Embryonic facial prominence (tissue), 1 donor: ENCODE results near the gene POU6F2.
"Not testable (repeated sequence)": the region's sequence is repeated elsewhere in the genome, so short reads cannot be mapped to it uniquely, and the experiment has no call there.

Experiments
- DNase-seq: peaks from one replicate; pipeline ENCODE4 v3.0.0-alpha.2; 2016; ENCODE audit errors: extremely low spot score

Gene POU6F2

DNA sequence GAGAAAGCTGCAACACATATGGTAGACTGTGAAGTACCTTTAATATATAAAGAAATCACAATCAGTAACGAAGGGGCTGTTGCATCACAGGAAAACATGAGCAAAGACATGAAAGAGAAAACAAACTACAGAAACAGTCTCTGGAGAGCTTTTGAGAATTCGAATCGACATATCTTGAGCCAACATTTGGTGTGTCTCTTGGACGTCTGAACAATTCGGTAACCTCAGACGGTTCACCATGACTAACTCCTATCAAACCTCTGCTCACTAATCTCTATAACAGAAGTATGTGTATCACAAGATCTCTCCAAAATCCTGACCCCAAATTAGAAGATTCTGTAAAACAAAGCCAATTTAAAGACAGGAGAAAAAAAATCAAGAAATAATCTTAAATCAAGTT is 326.5 kb downstream of the POU6F2 start:
- no peak for DNase-seq

DNA sequence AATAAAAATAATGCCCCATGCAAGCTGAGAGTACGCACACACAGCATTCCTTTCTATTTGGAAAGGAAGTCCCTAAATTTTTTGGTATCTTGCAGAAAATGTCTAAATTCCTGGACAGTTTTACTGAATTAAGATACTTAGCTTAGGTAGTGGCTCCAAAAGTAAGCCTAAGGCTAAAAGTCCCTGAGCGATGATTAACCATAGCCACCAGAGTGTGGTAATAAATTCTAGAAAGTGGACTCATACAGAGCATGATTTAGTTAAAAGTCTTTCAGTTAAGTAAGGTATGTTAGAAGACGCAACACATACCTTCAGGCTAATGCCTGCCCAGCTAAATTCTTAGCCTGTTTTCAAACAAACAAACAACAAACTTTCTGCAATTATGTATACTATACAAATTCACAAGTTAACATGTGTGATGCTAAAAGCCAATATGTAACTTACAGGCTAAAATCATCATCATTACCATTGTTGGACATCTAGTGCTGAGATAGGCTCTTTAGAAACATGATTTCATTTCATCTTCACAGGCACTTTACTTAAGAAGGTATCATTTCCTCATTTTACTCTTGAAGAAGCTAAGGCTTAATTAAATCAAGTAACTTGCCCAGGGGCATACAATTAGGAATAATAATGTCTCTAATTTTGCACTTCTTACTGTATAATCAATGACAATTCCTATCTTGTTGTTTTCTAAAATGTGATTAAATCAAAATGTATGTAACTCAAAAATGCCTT is 327.1 kb downstream of the POU6F2 start:
- DNase-seq, result no peak

DNA sequence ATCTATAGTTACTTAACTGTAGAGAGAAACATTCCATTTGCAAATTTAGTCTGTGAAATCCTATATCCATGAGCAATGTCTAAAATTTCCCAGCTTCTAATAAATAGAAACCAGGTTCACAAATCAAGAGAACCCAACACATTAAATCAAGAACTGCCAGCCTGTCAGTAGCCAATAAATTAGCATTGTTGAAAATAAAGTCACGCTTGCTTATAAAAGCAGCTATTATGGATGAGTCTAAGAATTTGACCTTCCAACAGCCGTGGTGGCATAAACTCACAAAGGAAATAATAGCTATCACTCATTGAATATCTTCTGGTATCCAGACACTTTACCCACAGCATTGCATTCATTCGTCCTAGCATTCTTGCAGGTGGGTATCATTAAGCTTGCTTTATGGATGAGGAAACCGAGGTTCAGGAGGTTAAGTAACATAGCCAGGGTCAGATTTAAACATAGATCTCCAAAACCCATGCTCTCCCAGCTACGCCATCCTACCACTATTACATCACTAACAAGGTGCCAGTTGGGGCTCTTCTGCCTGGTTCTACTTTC is 328.4 kb downstream of the POU6F2 start:
- DNase-seq, result no peak

DNA sequence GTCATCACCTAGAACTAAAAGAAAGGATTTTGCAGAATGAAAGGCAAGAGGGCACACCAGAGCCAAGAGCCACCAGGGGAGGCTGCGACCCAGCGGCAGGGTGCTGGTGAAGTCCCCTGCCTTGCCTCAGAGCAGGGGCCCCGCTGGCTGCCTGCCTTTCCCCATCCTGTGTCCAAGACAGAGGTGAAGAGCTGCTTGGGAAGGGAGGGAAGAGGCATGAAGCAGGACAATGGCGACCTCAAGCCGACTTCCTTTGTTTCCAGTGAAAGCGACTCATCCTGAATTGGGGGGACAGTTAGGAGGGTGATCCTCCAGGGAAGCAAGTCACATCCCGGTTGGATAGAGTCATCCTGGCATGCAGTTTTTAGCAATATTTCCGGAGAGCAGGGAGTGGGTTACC is 333.0 kb downstream of the POU6F2 start:
- DNase-seq, result no peak

DNA sequence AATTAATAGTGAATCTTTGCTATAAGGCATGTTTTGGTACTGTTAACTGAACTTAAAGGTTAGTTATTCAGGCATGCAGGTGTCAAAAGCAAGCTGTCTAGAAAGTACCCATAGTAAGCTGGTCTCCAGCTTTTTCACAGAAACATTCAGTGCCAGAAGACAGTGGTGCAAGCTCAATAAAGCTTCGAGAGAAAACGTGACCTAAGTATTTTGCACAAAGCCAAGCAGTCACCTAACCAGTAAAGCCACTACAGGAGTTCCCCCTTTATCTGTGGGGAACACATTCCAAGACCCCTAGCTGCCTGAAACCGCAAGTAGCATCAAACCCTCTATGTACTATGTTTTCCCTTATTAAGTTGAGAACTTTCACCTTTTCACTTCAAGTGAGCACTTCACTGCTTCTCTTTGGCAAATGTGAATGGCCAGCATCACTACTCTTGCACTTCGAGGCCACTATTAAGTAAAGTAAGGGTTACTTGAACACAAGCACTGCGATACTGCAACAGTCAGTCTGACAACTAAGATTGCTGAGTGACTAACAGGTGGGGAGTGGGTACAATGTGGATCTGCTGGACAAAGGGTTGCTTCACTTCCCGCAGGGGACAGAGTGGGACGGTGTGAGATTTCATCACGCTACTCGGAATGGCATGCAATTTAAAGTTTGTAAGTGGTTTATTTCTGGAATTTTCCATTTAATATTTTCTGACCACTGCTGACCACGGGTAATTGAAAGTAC is 334.7 kb downstream of the POU6F2 start:
- DNase-seq, result no peak

DNA sequence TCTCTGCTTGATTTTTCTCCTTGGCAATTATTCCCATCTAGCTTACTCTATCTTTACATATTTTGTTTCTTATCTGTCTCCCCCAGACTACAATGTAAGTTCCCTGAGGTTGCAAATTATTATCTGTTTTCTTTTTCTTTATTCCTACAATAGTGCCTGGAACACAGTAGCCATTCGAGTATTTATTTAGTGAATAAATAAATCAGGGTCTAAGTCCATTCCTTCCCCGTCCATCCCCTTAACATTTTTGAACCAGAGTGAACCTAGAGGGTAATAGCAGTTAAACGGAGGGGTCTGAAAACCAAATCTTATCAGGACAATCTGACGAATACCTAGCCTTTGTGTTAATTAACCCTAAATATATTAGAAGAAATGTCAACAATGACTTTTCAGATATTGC is 335.7 kb downstream of the POU6F2 start:
- no peak for DNase-seq

DNA sequence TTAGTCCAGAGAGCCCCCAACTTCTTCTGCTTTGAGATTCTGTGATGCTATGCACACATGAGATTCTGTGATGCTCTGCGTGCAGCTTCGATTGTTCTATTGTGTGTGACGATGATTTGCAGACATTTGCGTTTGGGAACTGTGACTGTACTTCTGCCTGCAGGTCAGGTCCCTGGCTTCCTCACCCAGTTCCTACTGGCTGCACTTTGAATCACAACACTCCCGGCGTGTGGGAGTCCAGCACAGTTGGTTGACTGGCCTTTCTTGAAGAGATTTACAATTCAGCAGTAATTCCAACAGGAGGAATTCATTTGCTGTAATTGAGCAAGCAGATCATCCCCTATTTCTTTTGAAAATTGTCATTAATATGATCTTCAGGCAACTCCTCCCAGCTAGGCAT is 336.3 kb downstream of the POU6F2 start:
- no peak for DNase-seq

DNA sequence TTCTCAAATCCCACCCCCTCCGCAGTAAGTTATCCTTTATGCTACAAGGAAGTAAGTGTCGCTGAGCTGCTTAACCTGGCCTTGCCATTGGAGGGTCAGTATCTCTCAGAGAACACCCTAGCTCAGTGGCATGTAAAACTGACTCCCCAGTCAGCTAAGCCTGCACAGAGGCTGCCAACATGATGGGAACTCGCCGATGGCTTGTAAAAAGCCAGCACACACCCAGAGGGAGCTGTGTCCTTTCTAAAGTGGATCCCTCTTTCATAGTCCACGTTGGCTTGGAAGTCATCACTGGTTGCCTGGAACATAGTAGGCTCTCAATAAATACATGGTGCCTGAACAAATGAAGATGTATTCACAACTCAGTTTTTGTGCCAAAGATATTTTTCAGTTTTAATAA is 339.4 kb downstream of the POU6F2 start:
- DNase-seq, result no peak

DNA sequence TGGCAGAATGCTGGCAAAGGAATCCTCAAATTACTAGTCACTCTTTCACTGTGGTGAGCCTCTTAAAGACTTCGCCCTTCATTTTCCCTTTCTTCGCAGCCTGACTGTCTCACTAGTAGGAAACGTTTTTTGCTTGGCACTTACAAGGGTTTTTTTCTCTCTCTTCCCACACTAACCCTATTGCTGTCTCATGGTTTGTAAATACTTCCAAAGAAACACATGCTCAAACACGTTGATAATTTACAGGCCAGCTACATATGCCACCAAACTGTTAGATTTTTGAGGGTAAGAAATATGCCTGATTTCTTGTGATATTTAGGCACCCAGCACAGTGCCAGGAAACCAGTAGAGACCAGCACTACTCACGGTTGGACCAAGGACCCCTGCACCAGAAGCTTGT is 340.2 kb downstream of the POU6F2 start:
- no peak for DNase-seq

DNA sequence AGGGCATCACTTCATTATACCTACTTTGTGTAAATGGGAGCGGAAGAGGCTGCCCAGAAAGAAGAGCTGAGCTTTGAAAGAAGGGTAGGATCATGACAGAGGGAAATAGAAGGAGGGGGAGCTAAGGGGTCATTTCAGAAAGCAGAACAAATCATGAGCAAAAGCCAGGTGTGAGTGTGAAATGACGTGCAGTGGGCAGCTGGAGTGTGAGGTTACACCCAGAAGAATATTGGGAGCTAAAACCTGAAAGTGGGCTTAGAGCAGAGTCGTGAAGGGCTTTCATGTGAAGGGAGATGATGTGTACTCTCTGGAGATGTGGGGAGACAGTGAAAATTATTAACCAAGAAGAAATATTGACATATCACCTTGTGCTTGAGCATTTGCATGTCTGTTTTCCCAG is 343.5 kb downstream of the POU6F2 start:
- no peak for DNase-seq

DNA sequence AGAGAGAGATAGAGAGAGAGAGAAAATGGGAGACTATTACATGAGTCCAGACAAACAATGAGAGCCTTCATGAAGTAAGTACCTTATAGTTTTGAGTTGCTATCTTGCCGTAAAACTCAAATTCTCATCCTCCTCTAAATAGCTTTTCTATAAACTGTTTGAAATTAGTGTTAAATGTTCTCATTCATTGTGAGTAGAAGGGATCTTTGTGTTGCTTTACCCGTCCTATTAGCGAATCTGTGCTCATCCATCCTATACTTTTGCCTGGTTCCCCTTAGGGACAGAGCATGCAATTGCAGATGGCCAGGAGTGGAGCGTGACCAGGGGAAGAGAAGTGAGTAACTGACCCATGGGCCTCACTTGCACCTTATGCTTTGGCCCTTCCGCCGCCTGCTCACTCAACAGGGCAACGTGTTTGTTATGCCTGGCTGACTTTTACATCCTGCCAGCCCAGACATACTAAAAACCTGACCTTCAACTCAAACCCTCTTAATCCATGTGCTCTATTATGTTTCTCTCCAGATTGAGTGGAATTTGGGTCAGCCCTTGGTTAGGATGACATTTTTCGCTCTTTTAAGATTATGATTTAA is 344.3 kb downstream of the POU6F2 start:
- no peak for DNase-seq

DNA sequence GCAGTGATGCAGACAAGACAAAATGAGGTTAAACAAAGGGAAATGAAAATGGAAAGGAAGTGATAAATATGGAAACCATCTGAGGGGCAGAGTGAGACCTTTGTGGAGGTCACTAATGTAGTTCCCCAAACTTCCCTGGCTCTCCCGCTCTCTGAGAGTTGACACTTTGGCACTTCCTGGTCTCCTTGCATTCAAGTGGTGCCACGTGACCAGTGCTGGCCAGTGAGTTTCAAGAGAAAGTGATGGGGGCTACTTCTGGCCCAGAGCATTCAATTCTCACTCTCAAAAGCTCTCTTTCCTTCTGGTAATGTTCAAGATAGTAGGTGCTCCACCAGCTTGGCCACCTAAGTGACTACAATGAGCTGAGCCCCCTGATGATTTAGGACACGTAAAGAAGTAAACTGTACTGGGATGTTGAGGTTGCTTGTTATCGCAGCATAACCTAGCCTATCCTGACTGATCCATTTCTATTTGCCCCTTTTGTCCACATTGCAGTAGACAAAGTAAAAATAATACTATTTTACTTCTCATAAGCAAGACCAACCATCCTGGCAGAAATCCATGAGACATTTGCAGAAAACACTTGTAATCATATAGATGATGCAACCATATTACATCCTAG is 346.5 kb downstream of the POU6F2 start:
- DNase-seq, result no peak

DNA sequence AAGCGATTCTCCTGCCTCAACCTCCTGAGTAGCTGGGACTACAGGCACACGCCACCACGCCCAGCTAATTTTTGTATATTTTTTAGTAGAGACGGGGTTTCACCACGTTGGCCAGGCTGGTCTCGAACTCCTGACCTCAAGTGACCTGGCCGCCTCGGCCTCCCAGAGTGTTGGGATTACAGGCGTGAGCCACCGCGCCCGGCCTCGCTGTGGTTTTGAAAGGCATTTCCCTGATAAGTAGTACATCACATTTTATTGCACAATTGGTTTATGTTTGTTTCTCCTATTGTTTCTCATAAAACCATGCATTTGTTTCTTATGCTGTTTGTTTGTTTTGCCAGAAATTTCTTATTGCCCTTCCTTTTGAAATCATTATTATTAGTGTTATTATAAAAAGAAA is 353.9 kb downstream of the POU6F2 start:
- DNase-seq, result not testable (repeated sequence)

DNA sequence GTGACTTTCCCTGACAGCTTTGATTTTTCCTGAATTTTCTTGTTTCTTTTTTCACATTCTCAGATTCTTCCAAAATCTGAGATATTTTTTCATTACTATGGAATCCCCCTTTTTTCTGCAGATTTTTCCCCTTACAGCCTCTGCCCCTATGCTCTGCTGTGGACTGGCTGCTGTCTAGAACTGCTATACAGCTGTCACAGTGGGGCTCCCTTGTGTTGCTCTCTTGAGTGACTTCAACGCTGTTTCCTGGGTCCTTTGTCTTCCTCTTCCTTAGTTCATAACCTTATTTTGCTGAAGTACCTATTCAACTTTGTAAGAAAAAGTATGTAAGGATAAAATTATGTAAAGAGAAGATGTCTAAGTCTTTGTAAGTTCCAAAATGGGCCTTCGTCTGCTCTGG is 354.4 kb downstream of the POU6F2 start:
- no peak for DNase-seq

DNA sequence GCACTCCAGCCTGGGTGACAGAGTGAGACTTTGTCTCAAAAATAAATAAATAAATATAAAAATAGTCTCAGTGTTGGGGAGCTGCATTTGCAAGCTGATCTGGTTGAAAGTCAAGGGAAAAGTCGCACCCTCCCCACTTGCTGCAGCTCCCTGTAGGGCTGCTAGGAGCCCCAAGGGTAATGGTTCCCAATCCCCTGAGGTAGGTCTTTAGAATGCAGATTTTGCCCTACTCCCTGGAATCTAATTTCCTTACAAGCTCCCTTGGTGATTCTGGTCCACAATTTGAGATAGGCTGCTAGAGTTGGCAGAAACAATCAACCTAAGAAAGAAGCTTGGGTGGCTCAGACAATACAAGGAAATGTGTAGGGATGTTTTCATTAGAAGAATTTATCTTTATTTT is 356.0 kb downstream of the POU6F2 start:
- no peak for DNase-seq

DNA sequence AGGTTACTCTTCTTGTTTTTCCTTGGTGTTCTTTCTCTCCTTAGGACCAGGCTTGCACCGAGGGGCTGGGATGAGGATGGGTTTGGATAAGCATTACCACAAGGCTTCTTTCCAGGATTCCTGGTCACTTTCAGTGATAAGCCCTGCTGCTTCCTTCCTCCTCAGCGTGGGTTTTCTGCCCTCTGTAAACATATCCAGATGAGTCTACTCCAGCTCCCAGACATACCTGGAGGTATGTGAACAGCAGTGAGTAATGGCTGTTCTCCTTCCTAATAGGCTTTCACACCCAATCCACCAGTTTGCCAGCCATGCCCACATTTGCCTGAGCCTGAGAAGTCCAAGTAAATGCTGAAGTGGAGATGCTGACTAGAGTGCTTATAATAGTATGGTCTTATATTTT is 358.7 kb downstream of the POU6F2 start:
- DNase-seq, result no peak

DNA sequence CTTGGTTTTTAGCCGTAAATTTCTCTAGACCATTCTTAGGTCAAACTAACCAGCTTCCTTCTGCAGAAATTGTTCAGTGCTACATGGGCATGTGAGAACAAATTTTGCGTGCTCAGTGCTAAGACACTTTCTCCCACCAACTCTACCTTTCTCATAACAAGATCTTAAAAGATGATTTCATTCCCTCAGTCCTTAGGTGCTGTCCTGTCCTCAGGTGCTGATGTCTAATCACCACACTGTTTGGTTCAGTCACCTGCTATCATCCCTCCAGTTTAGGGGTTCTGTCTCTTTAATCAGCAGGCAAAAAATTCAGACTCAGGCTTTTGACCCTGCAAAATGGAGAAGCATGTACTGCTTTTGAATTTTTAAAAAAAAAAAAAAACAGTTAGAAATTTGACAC is 361.0 kb downstream of the POU6F2 start:
- DNase-seq, result no peak

DNA sequence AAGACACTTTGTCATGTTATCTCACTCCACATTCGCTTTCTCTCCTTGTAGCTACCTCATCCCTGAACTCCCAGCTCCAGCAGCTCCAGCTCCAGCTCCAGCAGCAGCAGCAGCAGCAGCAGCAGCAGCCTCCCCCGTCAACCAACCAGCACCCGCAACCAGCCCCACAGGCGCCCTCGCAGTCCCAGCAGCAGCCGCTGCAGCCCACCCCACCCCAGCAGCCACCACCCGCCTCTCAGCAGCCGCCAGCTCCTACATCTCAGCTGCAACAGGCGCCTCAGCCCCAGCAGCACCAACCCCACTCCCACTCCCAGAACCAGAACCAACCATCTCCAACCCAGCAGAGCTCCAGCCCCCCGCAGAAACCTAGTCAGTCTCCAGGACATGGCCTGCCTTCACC is 361.9 kb downstream of the POU6F2 start:
- DNase-seq, result no peak

DNA sequence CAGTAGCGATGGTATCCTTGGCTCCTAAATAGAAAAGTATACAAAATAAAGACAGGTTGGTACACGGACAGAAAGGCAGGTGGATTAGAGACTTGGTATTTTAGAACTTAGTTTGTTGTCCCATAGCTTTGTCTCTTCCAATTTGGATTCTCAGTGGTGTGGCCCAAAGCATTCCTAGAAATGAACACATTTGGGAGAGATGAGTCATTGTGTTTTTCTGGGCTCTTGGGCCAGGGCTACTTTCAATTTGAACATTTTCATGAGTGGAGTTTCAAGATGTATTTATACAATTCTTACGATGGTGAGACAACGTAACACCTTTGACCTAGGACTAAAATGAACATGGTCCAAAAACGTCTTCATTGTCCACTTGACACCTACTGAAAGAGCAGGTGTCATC is 363.4 kb downstream of the POU6F2 start:
- no peak for DNase-seq

DNA sequence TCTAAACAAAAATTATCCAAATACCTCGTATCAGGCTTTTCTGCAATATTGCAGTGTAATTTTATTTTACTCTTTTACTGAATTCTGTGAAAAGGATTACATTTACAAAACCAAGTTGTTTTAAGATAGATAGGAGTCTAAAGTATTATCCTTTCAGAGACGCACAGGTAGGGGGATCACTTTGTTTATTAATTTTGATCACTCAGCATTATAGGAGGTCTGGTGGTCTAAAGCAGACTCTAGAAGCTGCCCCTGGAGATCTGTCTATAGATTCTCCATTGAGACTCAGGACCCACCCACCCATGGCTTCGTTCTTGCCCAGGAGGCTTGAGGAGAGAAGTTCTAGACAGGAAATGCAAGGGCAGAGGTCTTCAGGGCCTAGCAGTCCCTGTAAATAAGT is 365.1 kb downstream of the POU6F2 start:
- DNase-seq, result no peak

DNA sequence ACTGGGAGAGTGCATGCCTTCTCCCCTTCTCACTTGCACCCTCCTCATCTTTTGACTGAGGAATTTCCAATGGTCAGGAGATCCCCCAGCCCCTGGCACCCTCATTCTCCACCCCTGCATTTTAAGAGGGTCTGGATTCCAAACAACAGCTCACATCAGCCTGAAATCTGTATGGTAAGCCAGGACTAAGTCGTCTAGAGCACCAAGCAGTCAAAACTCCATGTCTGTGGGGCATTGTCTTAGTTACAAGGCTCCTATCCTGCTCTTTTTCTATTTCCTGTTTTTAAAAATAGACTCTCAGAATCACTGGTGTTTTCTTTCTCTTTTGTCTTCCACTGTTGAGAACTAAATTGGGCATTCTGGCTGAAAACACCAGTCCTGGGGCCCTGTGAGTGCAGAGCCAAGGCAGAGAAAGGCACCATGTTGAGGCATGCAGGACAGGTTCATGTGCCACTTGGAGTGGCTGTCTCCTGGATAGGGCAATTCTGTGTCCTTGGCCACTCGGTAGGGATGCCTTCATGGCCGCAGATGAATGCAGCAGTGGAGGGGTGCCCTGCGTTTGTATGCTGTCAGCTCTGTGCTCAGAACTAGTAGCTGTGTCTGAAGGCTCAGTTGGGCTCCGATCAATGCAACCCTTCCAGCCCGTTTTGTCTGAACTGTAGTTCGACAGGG is 371.9 kb downstream of the POU6F2 start:
- DNase-seq, result no peak
